Measurements from ENCODE around the gene RNF181. TPM values are rescaled to one million over a fixed set of nuclear protein-coding genes. Genes with fewer than 3 reads are reported as not detected.

Gene RNF181
- total and polyA plus RNA-seq, 2 of the 13 experiments (the other 11 are each of a cell fraction or from before 2014, with no cell fraction given) = 224 to 578 TPM

DNA sequence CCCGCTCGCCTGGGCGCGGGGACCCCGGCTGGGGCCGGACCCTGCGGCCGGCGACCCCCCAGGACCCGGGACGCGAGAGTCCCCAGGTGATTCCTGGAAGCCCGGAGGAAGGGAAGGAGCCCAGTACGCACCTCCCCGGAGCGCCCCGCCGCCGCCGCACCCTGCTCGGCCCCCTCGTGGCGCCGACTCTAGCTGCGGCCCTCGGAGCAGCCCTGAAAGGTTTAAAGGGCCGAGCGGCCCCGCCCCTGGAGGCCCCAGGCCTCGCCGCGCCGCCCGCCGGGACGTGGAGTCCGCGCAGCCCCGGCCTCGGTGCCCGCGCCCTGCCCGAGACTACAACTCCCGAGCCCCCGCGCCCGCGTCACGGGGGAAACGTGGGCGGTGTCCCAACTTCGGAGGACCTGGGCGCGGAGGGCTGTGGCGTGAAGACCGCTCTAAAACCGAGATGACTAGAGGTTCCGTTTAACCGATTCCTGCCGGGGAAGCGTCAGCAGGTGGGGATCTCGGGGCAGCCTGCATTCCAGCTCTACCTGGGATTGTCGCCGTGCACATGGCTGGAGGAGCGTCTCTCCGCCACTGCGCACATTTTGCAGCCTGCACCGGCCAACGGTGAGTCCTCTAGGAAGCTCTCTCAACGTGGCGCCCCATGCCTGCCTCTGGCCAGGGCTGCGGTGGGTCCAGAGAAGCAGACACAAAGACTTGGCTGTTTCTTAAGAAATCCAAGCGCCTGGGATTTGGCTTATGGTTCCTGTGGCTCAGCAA, 7.1 kb downstream of the RNF181 start, which contains the start of gene TMEM150A (continued):
- TF ChIP-seq, protein P1, sequence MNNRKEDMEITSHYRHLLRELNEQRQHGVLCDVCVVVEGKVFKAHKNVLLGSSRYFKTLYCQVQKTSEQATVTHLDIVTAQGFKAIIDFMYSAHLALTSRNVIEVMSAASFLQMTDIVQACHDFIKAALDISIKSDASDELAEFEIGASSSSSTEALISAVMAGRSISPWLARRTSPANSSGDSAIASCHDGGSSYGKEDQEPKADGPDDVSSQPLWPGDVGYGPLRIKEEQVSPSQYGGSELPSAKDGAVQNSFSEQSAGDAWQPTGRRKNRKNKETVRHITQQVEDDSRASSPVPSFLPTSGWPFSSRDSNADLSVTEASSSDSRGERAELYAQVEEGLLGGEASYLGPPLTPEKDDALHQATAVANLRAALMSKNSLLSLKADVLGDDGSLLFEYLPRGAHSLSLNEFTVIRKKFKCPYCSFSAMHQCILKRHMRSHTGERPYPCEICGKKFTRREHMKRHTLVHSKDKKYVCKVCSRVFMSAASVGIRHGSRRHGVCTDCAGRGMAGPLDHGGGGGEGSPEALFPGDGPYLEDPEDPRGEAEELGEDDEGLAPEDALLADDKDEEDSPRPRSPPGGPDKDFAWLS (CRISPR knock-in tag; IDR thresholded peaks at IDR 0.05; ENCODE audit: borderline replicate concordance) = no peak
- TF ChIP-seq YY1 (IDR thresholded peaks at IDR 0.05; ENCODE audit: insufficient read depth, insufficient replicate concordance, low read depth, low read length) = peak; percentile 73
- TF ChIP-seq DNMT1 (CRISPR knock-in tag; IDR thresholded peaks at IDR 0.05) = peak; percentile 41; the same call in 1 of the 2 replicates
- TF ChIP-seq ZNF607 (CRISPR knock-in tag; IDR thresholded peaks at IDR 0.05; ENCODE audit: borderline replicate concordance) = 0 out of 2 replicates have a peak, but pooled peaks have one; percentile 43
- TF ChIP-seq ZNF274 (CRISPR knock-in tag; IDR thresholded peaks at IDR 0.05) = peak; percentile 89
- TF ChIP-seq, protein P2, sequence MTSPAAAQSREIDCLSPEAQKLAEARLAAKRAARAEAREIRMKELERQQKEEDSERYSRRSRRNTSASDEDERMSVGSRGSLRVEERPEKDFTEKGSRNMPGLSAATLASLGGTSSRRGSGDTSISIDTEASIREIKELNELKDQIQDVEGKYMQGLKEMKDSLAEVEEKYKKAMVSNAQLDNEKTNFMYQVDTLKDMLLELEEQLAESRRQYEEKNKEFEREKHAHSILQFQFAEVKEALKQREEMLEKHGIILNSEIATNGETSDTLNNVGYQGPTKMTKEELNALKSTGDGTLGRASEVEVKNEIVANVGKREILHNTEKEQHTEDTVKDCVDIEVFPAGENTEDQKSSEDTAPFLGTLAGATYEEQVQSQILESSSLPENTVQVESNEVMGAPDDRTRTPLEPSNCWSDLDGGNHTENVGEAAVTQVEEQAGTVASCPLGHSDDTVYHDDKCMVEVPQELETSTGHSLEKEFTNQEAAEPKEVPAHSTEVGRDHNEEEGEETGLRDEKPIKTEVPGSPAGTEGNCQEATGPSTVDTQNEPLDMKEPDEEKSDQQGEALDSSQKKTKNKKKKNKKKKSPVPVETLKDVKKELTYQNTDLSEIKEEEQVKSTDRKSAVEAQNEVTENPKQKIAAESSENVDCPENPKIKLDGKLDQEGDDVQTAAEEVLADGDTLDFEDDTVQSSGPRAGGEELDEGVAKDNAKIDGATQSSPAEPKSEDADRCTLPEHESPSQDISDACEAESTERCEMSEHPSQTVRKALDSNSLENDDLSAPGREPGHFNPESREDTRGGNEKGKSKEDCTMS (CRISPR knock-in tag; conservative IDR thresholded peaks at IDR 0.05) = no peak
- 0 out of 2 replicates have a peak, but pooled peaks have one; percentile 9 for TF ChIP-seq HNRNPL (IDR thresholded peaks at IDR 0.05; ENCODE audit: low read depth, low read length)
- no peak for TF ChIP-seq PHB2 (IDR thresholded peaks at IDR 0.05; ENCODE audit: partially characterized antibody)
- peak; percentile 45 for TF ChIP-seq FOSL2 (CRISPR knock-in tag; IDR thresholded peaks at IDR 0.05)
- TF ChIP-seq HDAC2 (CRISPR knock-in tag; IDR thresholded peaks at IDR 0.05) = no peak
- peak; percentile 63 for TF ChIP-seq TAF1 (CRISPR knock-in tag; IDR thresholded peaks at IDR 0.05)
- no peak for TF ChIP-seq ZNF7 (CRISPR knock-in tag; IDR thresholded peaks at IDR 0.05)
- TF ChIP-seq BCL6 (CRISPR knock-in tag; IDR thresholded peaks at IDR 0.05) = no peak; the same call in 1 of the 2 replicates
- TF ChIP-seq, protein P3, sequence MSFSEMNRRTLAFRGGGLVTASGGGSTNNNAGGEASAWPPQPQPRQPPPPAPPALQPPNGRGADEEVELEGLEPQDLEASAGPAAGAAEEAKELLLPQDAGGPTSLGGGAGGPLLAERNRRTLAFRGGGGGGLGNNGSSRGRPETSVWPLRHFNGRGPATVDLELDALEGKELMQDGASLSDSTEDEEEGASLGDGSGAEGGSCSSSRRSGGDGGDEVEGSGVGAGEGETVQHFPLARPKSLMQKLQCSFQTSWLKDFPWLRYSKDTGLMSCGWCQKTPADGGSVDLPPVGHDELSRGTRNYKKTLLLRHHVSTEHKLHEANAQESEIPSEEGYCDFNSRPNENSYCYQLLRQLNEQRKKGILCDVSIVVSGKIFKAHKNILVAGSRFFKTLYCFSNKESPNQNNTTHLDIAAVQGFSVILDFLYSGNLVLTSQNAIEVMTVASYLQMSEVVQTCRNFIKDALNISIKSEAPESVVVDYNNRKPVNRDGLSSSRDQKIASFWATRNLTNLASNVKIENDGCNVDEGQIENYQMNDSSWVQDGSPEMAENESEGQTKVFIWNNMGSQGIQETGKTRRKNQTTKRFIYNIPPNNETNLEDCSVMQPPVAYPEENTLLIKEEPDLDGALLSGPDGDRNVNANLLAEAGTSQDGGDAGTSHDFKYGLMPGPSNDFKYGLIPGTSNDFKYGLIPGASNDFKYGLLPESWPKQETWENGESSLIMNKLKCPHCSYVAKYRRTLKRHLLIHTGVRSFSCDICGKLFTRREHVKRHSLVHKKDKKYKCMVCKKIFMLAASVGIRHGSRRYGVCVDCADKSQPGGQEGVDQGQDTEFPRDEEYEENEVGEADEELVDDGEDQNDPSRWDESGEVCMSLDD (CRISPR knock-in tag; IDR thresholded peaks at IDR 0.05; ENCODE audit: borderline replicate concordance) = no peak
- TF ChIP-seq HNF4G (IDR thresholded peaks at IDR 0.05; ENCODE audit: borderline replicate concordance, low read depth, low read length) = peak; percentile 63; the same call in 1 of the 2 replicates
- peak; percentile 52; the same call in 1 of the 2 replicates for TF ChIP-seq HNF4G (CRISPR knock-in tag; IDR thresholded peaks at IDR 0.05; ENCODE audit: borderline replicate concordance, low read depth)
- TF ChIP-seq ZSCAN29 (CRISPR knock-in tag; conservative IDR thresholded peaks at IDR 0.05) = no peak
- TF ChIP-seq, protein P4, sequence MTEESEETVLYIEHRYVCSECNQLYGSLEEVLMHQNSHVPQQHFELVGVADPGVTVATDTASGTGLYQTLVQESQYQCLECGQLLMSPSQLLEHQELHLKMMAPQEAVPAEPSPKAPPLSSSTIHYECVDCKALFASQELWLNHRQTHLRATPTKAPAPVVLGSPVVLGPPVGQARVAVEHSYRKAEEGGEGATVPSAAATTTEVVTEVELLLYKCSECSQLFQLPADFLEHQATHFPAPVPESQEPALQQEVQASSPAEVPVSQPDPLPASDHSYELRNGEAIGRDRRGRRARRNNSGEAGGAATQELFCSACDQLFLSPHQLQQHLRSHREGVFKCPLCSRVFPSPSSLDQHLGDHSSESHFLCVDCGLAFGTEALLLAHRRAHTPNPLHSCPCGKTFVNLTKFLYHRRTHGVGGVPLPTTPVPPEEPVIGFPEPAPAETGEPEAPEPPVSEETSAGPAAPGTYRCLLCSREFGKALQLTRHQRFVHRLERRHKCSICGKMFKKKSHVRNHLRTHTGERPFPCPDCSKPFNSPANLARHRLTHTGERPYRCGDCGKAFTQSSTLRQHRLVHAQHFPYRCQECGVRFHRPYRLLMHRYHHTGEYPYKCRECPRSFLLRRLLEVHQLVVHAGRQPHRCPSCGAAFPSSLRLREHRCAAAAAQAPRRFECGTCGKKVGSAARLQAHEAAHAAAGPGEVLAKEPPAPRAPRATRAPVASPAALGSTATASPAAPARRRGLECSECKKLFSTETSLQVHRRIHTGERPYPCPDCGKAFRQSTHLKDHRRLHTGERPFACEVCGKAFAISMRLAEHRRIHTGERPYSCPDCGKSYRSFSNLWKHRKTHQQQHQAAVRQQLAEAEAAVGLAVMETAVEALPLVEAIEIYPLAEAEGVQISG (CRISPR knock-in tag; IDR thresholded peaks at IDR 0.05) = peak; percentile 89
- TF ChIP-seq MED8 (CRISPR knock-in tag; IDR thresholded peaks at IDR 0.05; ENCODE audit: insufficient replicate concordance) = peak; percentile 89
